SK-N-SH treated with all-trans-retinoic acid at 6 μM for 48 hours (cell line): ENCODE measurements around the gene PARVB.
"Not testable (repeated sequence)": the region's sequence is repeated elsewhere in the genome, so short reads cannot be mapped to it uniquely, and the experiment has no call there.

ENCODE experiments used
- ATAC-seq: fragments of 200-7000 bp; cut with Tn5 transposase; 3 replicates; pipeline ENCODE4 v1.9.1; 2020; ENCODE audit warnings: mild to moderate bottlenecking, moderate library complexity
- ARNTL ChIP-seq: fragments of 450-650 bp; formaldehyde crosslinking; IDR thresholded peaks from 2 replicates; pipeline ENCODE4 v1.5.0; 2020; ENCODE audit warnings: low read depth, mild to moderate bottlenecking, moderate library complexity, borderline replicate concordance
- BACH2 ChIP-seq: fragments of 250-450 bp; sonication (Bioruptor Pico); IDR thresholded peaks from 2 replicates; pipeline ENCODE4 v1.9.0; 2021; ENCODE audit warnings: mild to moderate bottlenecking, borderline replicate concordance
- CREB5 ChIP-seq: fragments of 250-450 bp; sonication (Bioruptor Pico); IDR thresholded peaks from 2 replicates; pipeline ENCODE4 v1.5.1; 2020; ENCODE audit warnings: low read depth, mild to moderate bottlenecking, moderate library complexity
- CSRNP3 ChIP-seq: fragments of 250-450 bp; sonication (Bioruptor Pico); IDR thresholded peaks from 2 replicates; pipeline ENCODE4 v1.5.1; 2021; ENCODE audit warnings: mild to moderate bottlenecking, moderate library complexity
- ESRRG ChIP-seq: fragments of 250-450 bp; sonication (Bioruptor Pico); IDR thresholded peaks from 2 replicates; pipeline ENCODE4 v1.6.1; 2021; ENCODE audit warnings: mild to moderate bottlenecking
- GLIS3 ChIP-seq: fragments of 250-450 bp; sonication (Bioruptor Pico); IDR thresholded peaks from 2 replicates; pipeline ENCODE4 v1.5.0; 2020; ENCODE audit warnings: mild to moderate bottlenecking, moderate library complexity
- ISL1 ChIP-seq: fragments of 250-450 bp; sonication (Bioruptor Pico); IDR thresholded peaks from 2 replicates; pipeline ENCODE4 v2.1.2; 2022; ENCODE audit warnings: mild to moderate bottlenecking, moderate library complexity
- PATZ1 ChIP-seq: fragments of 250-450 bp; sonication (Bioruptor Pico); IDR thresholded peaks from 2 replicates; pipeline ENCODE4 v1.8.0; 2020; ENCODE audit warnings: mild to moderate bottlenecking, moderate library complexity, borderline replicate concordance
- POU6F1 ChIP-seq: fragments of 250-450 bp; sonication (Bioruptor Pico); IDR thresholded peaks from 2 replicates; pipeline ENCODE4 v1.8.0; 2021; ENCODE audit warnings: low read depth, mild to moderate bottlenecking, moderate library complexity, borderline replicate concordance
- PPARA ChIP-seq: fragments of 250-450 bp; sonication (Bioruptor Pico); IDR thresholded peaks from 2 replicates; pipeline ENCODE4 v1.5.0; 2020; ENCODE audit warnings: mild to moderate bottlenecking, borderline replicate concordance
- RARB ChIP-seq: fragments of 250-450 bp; sonication (Bioruptor Pico); IDR thresholded peaks from 2 replicates; pipeline ENCODE4 v1.8.0; 2021; ENCODE audit warnings: mild to moderate bottlenecking, moderate library complexity
- TCF4 ChIP-seq: fragments of 250-450 bp; sonication (Bioruptor Pico); IDR thresholded peaks from 2 replicates; pipeline ENCODE4 v1.8.0; 2021; ENCODE audit warnings: mild to moderate bottlenecking, moderate library complexity, borderline replicate concordance
- TOX ChIP-seq: fragments of 250-450 bp; sonication (Bioruptor Pico); IDR thresholded peaks from 2 replicates; pipeline ENCODE4 v1.8.0; 2021; ENCODE audit warnings: mild to moderate bottlenecking, moderate library complexity, borderline replicate concordance
- ZC3H10 ChIP-seq: fragments of 250-450 bp; sonication (Bioruptor Pico); IDR thresholded peaks from 2 replicates; pipeline ENCODE4 v1.5.1; 2021; ENCODE audit warnings: mild to moderate bottlenecking, moderate library complexity
- ZFP3 ChIP-seq: fragments of 250-450 bp; sonication (Bioruptor Pico); IDR thresholded peaks from 2 replicates; pipeline ENCODE4 v1.5.0; 2020; ENCODE audit warnings: mild to moderate bottlenecking, moderate library complexity
- ZFP30 ChIP-seq: fragments of 450-650 bp; formaldehyde crosslinking; IDR thresholded peaks from 2 replicates; pipeline ENCODE4 v1.5.0; 2022; ENCODE audit warnings: mild to moderate bottlenecking, moderate library complexity
- ZNF70 ChIP-seq: fragments of 450-650 bp; formaldehyde crosslinking; IDR thresholded peaks from 2 replicates; pipeline ENCODE4 v1.5.0; 2020; ENCODE audit warnings: mild to moderate bottlenecking, moderate library complexity

The PARVB gene

GRCh38 chr22:44055805-44056204, 31.7 kb downstream of the PARVB start:
- TF ChIP-seq CREB5 (CRISPR knock-in tag) (no peak), TCF4 (CRISPR knock-in tag) (no peak), ESRRG (CRISPR knock-in tag) (no peak), TOX (CRISPR knock-in tag) (no peak), ZC3H10 (no peak), PPARA (CRISPR knock-in tag) (no peak), PATZ1 (CRISPR knock-in tag) (no peak), ZNF70 (CRISPR knock-in tag) (no peak)
- TF ChIP-seq, all 23 proteins: peak for 0
- no peak for ATAC-seq

- ATAC-seq, result not testable (repeated sequence)
Measured at GRCh38 chr22:44056649-44057048, 32.5 kb downstream of the PARVB start.

- TF ChIP-seq RARB (CRISPR knock-in tag) (no peak), BACH2 (no peak), PATZ1 (CRISPR knock-in tag) (no peak), ZC3H10 (no peak), ZFP3 (CRISPR knock-in tag) (no peak), ARNTL (CRISPR knock-in tag) (no peak), ESRRG (CRISPR knock-in tag) (no peak), PPARA (CRISPR knock-in tag) (no peak), CREB5 (CRISPR knock-in tag) (no peak), ZNF70 (CRISPR knock-in tag) (no peak), ISL1 (CRISPR knock-in tag) (no peak), GLIS3 (no peak)
- no peak for ATAC-seq
Measured at GRCh38 chr22:44057401-44057987, 33.4 kb downstream of the PARVB start.

- ATAC-seq, result no peak
- TF ChIP-seq TCF4 (CRISPR knock-in tag) (no peak), POU6F1 (CRISPR knock-in tag) (no peak), BACH2 (no peak), ZC3H10 (no peak), CSRNP3 (CRISPR knock-in tag) (no peak), ARNTL (CRISPR knock-in tag) (no peak), PPARA (CRISPR knock-in tag) (no peak), ZFP30 (CRISPR knock-in tag) (no peak), PATZ1 (CRISPR knock-in tag) (no peak), TOX (CRISPR knock-in tag) (no peak), ZNF70 (CRISPR knock-in tag) (no peak)
Measured at GRCh38 chr22:44063462-44064371, 39.6 kb downstream of the PARVB start.
